NOMO-1 treated with dmso at 0.1 percent for 144 hours (cell line): ENCODE results near the gene ADGRG1.

ENCODE experiments used
- DNase-seq: peaks from one replicate; lab custom pipeline; 2025; ENCODE audit not compliant: unreplicated experiment; lab: John Stamatoyannopoulos, UW

ADGRG1 gene

GRCh38 chr16:57620335-57621231 is 7.8 kb upstream of the ADGRG1 start:
- no peak for DNase-seq

- DNase-seq: no peak
Measured at GRCh38 chr16:57621521-57622271, 6.7 kb upstream of the ADGRG1 start.

GRCh38 chr16:57622361-57623250 is 5.8 kb upstream of the ADGRG1 start:
- DNase-seq: no peak

GRCh38 chr16:57623251-57624043 is 5.0 kb upstream of the ADGRG1 start:
- no peak for DNase-seq

GRCh38 chr16:57624044-57624688 is 4.3 kb upstream of the ADGRG1 start:
- DNase-seq: no peak

GRCh38 chr16:57624806-57625500 is 3.5 kb upstream of the ADGRG1 start:
- DNase-seq: no peak

GRCh38 chr16:57626420-57627170 is 1.8 kb upstream of the ADGRG1 start:
- DNase-seq: no peak

GRCh38 chr16:57627184-57627871 is 1.1 kb upstream of the ADGRG1 start:
- no peak for DNase-seq

- no peak for DNase-seq
Measured at GRCh38 chr16:57628783-57629293, 408 bp downstream of the ADGRG1 start.

GRCh38 chr16:57629516-57630406 is 1.3 kb downstream of the ADGRG1 start:
- DNase-seq: no peak

GRCh38 chr16:57630407-57630797 is 2.0 kb downstream of the ADGRG1 start:
- DNase-seq: no peak

- DNase-seq: no peak
Measured at GRCh38 chr16:57630931-57631845, 2.8 kb downstream of the ADGRG1 start.

- DNase-seq: no peak
Measured at GRCh38 chr16:57632568-57632967, 4.1 kb downstream of the ADGRG1 start.

- DNase-seq: no peak
Measured at GRCh38 chr16:57633383-57634064, 5.1 kb downstream of the ADGRG1 start.

GRCh38 chr16:57634171-57634570 is 5.7 kb downstream of the ADGRG1 start:
- DNase-seq: no peak
